ENCODE data around the gene ATP6V0A1. TPM values are rescaled to one million over a fixed set of nuclear protein-coding genes. Genes with fewer than 3 reads are reported as not detected.

Gene ATP6V0A1
- total RNA-seq, 1 experiment from 2014 or later: 53.4 TPM

DNA sequence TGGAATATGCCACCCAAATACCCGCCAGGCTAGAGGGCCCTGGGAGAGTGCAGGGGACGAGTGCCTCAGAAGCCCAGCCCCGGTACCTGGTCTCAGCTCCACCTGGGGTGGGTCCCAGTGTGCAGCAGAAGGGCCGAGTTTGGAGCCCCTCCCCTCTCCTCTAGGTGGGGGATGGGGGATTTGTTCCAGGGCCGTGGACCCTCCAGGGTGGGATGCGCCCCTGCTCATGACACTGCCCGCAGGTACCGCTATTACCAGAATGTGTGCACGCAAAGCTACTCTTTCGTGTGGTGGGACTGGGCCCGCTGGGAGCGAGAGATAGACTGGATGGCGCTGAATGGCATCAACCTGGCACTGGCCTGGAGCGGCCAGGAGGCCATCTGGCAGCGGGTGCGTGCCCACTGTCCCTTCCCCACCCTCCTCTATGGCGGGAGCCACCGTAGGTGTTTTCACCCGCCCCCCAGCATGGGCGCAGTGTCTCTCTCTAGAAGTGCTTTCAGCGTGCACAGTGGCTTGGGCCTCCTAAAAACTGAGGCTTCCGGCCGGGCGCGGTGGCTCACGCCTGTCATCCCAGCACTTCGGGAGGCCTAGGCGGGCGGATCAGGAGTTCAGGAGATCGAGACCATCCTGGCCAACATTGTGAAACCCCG, 78.6 kb downstream of the ATP6V0A1 start:
- peak overlapping the region; percentile 79 for H3K27ac ChIP-seq (ENCODE audit: low read length)
- ChIA-PET CTCF (no interaction called here), POLR2A (no interaction called here)
- H3K4me3 ChIP-seq (ENCODE audit: low read depth in 2 of 2, low read length in 2 of 2): peak overlapping the region; percentile 62 to 76
- no peaks in the 10 kb centered on the region for H3K27me3 ChIP-seq (ENCODE audit: control insufficient read depth, insufficient read depth, low read length)
- peaks cover 33% of the 10 kb centered on the region for H3K4me1 ChIP-seq (ENCODE audit: control insufficient read depth, insufficient read depth, low read length)
- intact Hi-C loops (cut with micrococcal nuclease; ENCODE audit: unreplicated experiment) (no loop called here), in situ Hi-C loops (cut with HindIII; ENCODE audit: low pct_unique_long_range_greater_than_20kb, low sequenced_read_pairs) (no loop called here)
- ATAC-seq: no peak
- no TSS peak for BruUV-seq (replicated peaks)
- H3K9me3 ChIP-seq (ENCODE audit: control insufficient read depth, insufficient read depth, low read depth, low read length): no peaks in the 10 kb centered on the region
- TF ChIP-seq TCF7L2 (IDR thresholded peaks at IDR 0.05; ENCODE audit: low read depth, low read length) (no peak), POLR2AphosphoS5 (IDR thresholded peaks at IDR 0.05; ENCODE audit: low read depth, low read length) (no peak), CTCF (IDR thresholded peaks at IDR 0.05) (no peak), REST (IDR thresholded peaks at IDR 0.05; ENCODE audit: insufficient read depth in 1 of 2, low read depth in 2 of 2, low read length in 1 of 2) (no peak), SIN3A (IDR thresholded peaks at IDR 0.05; ENCODE audit: borderline replicate concordance, insufficient read depth, low read depth, low read length) (no peak)
- DNase-seq (ENCODE audit: low read depth, low spot score): no peak
- no peaks in the 10 kb centered on the region; the same call in 1 of the 2 replicates for H3K36me3 ChIP-seq (ENCODE audit: control insufficient read depth, insufficient read depth, low read length)

GRCh38 chr17:42537826-42538451, 79.3 kb downstream of the ATP6V0A1 start:
- ATAC-seq: no peak
- no peaks in the 10 kb centered on the region for H3K9me3 ChIP-seq (ENCODE audit: control insufficient read depth, insufficient read depth, low read depth, low read length)
- TSS peak; percentile 66 for BruUV-seq (replicated peaks)
- ChIA-PET CTCF (interaction anchor here (0.6 kb wide), 1 partner anchor 455 kb away, joined by 5 read pairs; no protein-coding TSS in a partner anchor), POLR2A (no interaction called here)
- in situ Hi-C loops (cut with HindIII; ENCODE audit: low pct_unique_long_range_greater_than_20kb, low sequenced_read_pairs) (no loop called here), intact Hi-C loops (cut with micrococcal nuclease; ENCODE audit: unreplicated experiment) (no loop called here)
- H3K4me3 ChIP-seq (ENCODE audit: low read depth in 2 of 2, low read length in 2 of 2): no peak overlapping the region
- H3K27me3 ChIP-seq (ENCODE audit: control insufficient read depth, insufficient read depth, low read length): no peaks in the 10 kb centered on the region
- DNase-seq (ENCODE audit: low read depth, low spot score): no peak
- H3K36me3 ChIP-seq (ENCODE audit: control insufficient read depth, insufficient read depth, low read length): no peaks in the 10 kb centered on the region; the same call in 1 of the 2 replicates
- peaks cover 33% of the 10 kb centered on the region for H3K4me1 ChIP-seq (ENCODE audit: control insufficient read depth, insufficient read depth, low read length)
- 0 out of 2 replicates have a peak overlapping the region, but pooled peaks have one; percentile 12 for H3K27ac ChIP-seq (ENCODE audit: low read length)
- TF ChIP-seq CTCF (IDR thresholded peaks at IDR 0.05): no peak
- no peak for TF ChIP-seq POLR2AphosphoS5 (IDR thresholded peaks at IDR 0.05; ENCODE audit: low read depth, low read length)
- TF ChIP-seq SIN3A (IDR thresholded peaks at IDR 0.05; ENCODE audit: borderline replicate concordance, insufficient read depth, low read depth, low read length): no peak
- no peak for TF ChIP-seq REST (IDR thresholded peaks at IDR 0.05; ENCODE audit: insufficient read depth in 1 of 2, low read depth in 2 of 2, low read length in 1 of 2)
- TF ChIP-seq TCF7L2 (IDR thresholded peaks at IDR 0.05; ENCODE audit: low read depth, low read length): no peak

All from Panc1 (cell line).